PC-9 (cell line): ENCODE data around the gene PARVG. TPM values are rescaled to one million over a fixed set of nuclear protein-coding genes. Genes with fewer than 3 reads are reported as not detected.
A peak's percentile ranks its signal among the peaks of the same experiment; 100 is the strongest.

ENCODE experiments used
- BruUV-seq: library from RNA; stranded (reverse); fragments of 400-500 nt; replicated peaks from 2 replicates; lab custom pipeline; 2021; lab: Mats Ljungman, UMichigan
- CTCF ChIA-PET: fragments of 300-600 bp; sonication (Branson Sonifier 250); formaldehyde crosslinking; loops from one replicate; lab custom pipeline; 2022; ENCODE audit warnings: antibody characterized with exemption; lab: Charles Lee
- POLR2A ChIA-PET: fragments of 300-600 bp; sonication (Branson Sonifier 250); formaldehyde crosslinking; loops from one replicate; lab custom pipeline; 2022; ENCODE audit warnings: antibody characterized with exemption; ENCODE audit not compliant: unreplicated experiment; lab: Charles Lee
- DNase-seq, 2 experiments: peaks; one replicate each; pipeline versions ENCODE4 v3.0.0 to v3.0.0-alpha.2; 2015 to 2022; ENCODE audit warnings: mixed read lengths in 1 of 2
- H2AFZ ChIP-seq: fragments of 200-600 bp; sonication (generic); 2 replicates; pipeline ENCODE4 v1.8.1; 2017; ENCODE audit warnings: antibody characterized with exemption
- H3F3A ChIP-seq: fragments of 200-600 bp; sonication (generic); 2 replicates; pipeline ENCODE4 v1.8.1; 2017; ENCODE audit warnings: antibody characterized with exemption, mild to moderate bottlenecking, low read depth; ENCODE audit not compliant: insufficient read depth
- H3K27ac ChIP-seq: fragments of 200-600 bp; sonication (generic); 2 replicates; pipeline ENCODE4 v1.6.1; 2016; ENCODE audit warnings: mixed run types
- H3K27me3 ChIP-seq: fragments of 200-600 bp; sonication (generic); 2 replicates; pipeline ENCODE4 v1.6.1; 2016; ENCODE audit warnings: low read depth, mixed run types; ENCODE audit not compliant: insufficient read depth
- H3K36me3 ChIP-seq: fragments of 200-600 bp; sonication (generic); 2 replicates; pipeline ENCODE4 v1.6.1; 2016; ENCODE audit warnings: low read depth, mixed run types
- H3K4me1 ChIP-seq: fragments of 200-600 bp; sonication (generic); replicated peaks from 2 replicates; pipeline ENCODE4 v1.6.1; 2016; ENCODE audit warnings: mixed run types; ENCODE audit not compliant: insufficient read depth
- H3K4me2 ChIP-seq: fragments of 200-600 bp; sonication (generic); 2 replicates; pipeline ENCODE4 v1.6.1; 2017; ENCODE audit warnings: mixed run types
- H3K4me3 ChIP-seq: fragments of 200-600 bp; sonication (generic); 2 replicates; pipeline ENCODE4 v1.6.1; 2016; ENCODE audit warnings: mixed run types
- H3K79me2 ChIP-seq: fragments of 200-600 bp; sonication (generic); 2 replicates; pipeline ENCODE4 v1.6.1; 2017; ENCODE audit warnings: low read depth, mixed run types
- H3K9me2 ChIP-seq: fragments of 200-600 bp; sonication (generic); 2 replicates; pipeline ENCODE4 v1.8.1; 2017; ENCODE audit warnings: mild to moderate bottlenecking; ENCODE audit not compliant: insufficient read depth
- H3K9me3 ChIP-seq: fragments of 200-600 bp; sonication (generic); 2 replicates; pipeline ENCODE4 v1.8.1; 2016; ENCODE audit warnings: low read depth; ENCODE audit not compliant: insufficient read depth
- H4K20me1 ChIP-seq: fragments of 200-600 bp; sonication (generic); 2 replicates; pipeline ENCODE4 v1.8.1; 2017; ENCODE audit not compliant: insufficient read depth
- EZH2 ChIP-seq: fragments of 200-600 bp; sonication (generic); IDR thresholded peaks from 2 replicates; pipeline ENCODE4 v1.8.0; 2017; ENCODE audit warnings: antibody characterized with exemption, low read depth
- intact Hi-C: fragments of 100-400 bp; cut with micrococcal nuclease; formaldehyde crosslinking; loops from one replicate; pipeline ENCODE4 v1.10.0; 2022; ENCODE audit not compliant: unreplicated experiment
- total RNA-seq: library from RNA; stranded (reverse); gene quantifications from 2 replicates; pipeline ENCODE4 v1.2.3, GENCODE V29; 2021
- TF ChIP-seq, protein P1 (sequence below): fragments of 200-600 bp; sonication (generic); conservative IDR thresholded peaks from 2 replicates; pipeline ENCODE4 v1.6.1; 2017; ENCODE audit warnings: mixed run types, antibody characterized with exemption, mild to moderate bottlenecking, moderate library complexity

The PARVG gene
- total RNA-seq, 1 experiment from 2014 or later = not detected

DNA sequence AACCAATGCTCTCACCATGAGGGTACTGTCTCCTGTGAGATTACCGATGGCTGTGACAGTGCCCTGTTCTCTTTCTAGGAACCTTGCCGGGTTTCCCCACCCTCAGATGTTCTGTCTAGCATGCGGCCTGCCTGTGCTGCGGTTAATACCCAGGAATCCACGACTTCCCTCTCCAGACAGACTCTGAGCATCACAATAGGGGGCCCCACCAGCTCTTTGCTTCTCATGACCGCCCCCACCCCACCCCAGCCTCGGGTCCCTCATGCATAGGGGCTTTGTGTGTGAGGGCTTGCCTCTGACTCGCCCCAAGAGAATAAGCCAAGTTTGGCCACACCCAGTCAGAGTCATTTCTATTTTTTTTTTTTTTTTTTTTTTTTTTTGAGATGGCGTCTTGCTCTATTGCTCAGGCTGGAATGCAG is 10.3 kb downstream of the PARVG start:
- peaks cover 38% of the 10 kb centered on the region for H3K27me3 ChIP-seq
- no peak for TF ChIP-seq EZH2
- TF ChIP-seq, protein P1, sequence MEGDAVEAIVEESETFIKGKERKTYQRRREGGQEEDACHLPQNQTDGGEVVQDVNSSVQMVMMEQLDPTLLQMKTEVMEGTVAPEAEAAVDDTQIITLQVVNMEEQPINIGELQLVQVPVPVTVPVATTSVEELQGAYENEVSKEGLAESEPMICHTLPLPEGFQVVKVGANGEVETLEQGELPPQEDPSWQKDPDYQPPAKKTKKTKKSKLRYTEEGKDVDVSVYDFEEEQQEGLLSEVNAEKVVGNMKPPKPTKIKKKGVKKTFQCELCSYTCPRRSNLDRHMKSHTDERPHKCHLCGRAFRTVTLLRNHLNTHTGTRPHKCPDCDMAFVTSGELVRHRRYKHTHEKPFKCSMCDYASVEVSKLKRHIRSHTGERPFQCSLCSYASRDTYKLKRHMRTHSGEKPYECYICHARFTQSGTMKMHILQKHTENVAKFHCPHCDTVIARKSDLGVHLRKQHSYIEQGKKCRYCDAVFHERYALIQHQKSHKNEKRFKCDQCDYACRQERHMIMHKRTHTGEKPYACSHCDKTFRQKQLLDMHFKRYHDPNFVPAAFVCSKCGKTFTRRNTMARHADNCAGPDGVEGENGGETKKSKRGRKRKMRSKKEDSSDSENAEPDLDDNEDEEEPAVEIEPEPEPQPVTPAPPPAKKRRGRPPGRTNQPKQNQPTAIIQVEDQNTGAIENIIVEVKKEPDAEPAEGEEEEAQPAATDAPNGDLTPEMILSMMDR = no peak
- no peak overlapping the region for H3K4me2 ChIP-seq
- peaks cover 7% of the 10 kb centered on the region; the same call in 1 of the 2 replicates for H4K20me1 ChIP-seq
- DNase-seq = peak in 1 of 2 experiments; percentile 44
- no peak overlapping the region for H3K27ac ChIP-seq
- H3K79me2 ChIP-seq = no peaks in the 10 kb centered on the region
- peaks cover 26% of the 10 kb centered on the region for H3K4me1 ChIP-seq
- no peaks in the 10 kb centered on the region for H3K36me3 ChIP-seq
- intact Hi-C loops = loop anchor here (10.0 kb wide), 1 partner anchor 434 kb away; no protein-coding TSS in a partner anchor
- CTCF ChIA-PET = no interaction called here
- BruUV-seq = no TSS peak
- H2AFZ ChIP-seq = no peak overlapping the region
- peaks cover 28% of the 10 kb centered on the region; the same call in 1 of the 2 replicates for H3F3A ChIP-seq
- no peaks in the 10 kb centered on the region for H3K9me2 ChIP-seq
- H3K9me3 ChIP-seq = no peaks in the 10 kb centered on the region
- POLR2A ChIA-PET = no interaction called here
- no peak overlapping the region for H3K4me3 ChIP-seq

- no TSS peak for BruUV-seq
- CTCF ChIA-PET = no interaction called here
- peaks cover 26% of the 10 kb centered on the region for H3K4me1 ChIP-seq
- peaks cover 7% of the 10 kb centered on the region; the same call in 1 of the 2 replicates for H4K20me1 ChIP-seq
- peak; percentile 46 to 64 for DNase-seq
- H3K79me2 ChIP-seq = no peaks in the 10 kb centered on the region
- TF ChIP-seq, protein P1 = no peak
- no peak for TF ChIP-seq EZH2
- no peak overlapping the region for H3K4me3 ChIP-seq
- peak overlapping the region; percentile 59 for H3K4me2 ChIP-seq
- intact Hi-C loops = loop anchor here (10.0 kb wide), 1 partner anchor 433 kb away; no protein-coding TSS in a partner anchor
- no peaks in the 10 kb centered on the region for H3K9me3 ChIP-seq
- POLR2A ChIA-PET = no interaction called here
- no peaks in the 10 kb centered on the region for H3K36me3 ChIP-seq
- H3K27me3 ChIP-seq = peaks cover 48% of the 10 kb centered on the region
- H3K9me2 ChIP-seq = no peaks in the 10 kb centered on the region
- H2AFZ ChIP-seq = no peak overlapping the region
- no peak overlapping the region for H3K27ac ChIP-seq
- peaks cover 28% of the 10 kb centered on the region; the same call in 1 of the 2 replicates for H3F3A ChIP-seq
Observed at GRCh38 chr22:44192098-44192815, 11.5 kb downstream of the PARVG start.

- Histone ChIP-seq H4K20me1 (peaks cover 12% of the 10 kb centered on the region), H3K79me2 (no peaks in the 10 kb centered on the region), H3F3A (peaks cover 28% of the 10 kb centered on the region; the same call in 1 of the 2 replicates), H3K27ac (no peak overlapping the region), H2AFZ (no peak overlapping the region), H3K36me3 (no peaks in the 10 kb centered on the region), H3K9me3 (no peaks in the 10 kb centered on the region), H3K4me1 (peaks cover 26% of the 10 kb centered on the region), H3K4me3 (no peak overlapping the region), H3K4me2 (peak overlapping the region; percentile 59), H3K27me3 (peaks cover 49% of the 10 kb centered on the region), H3K9me2 (no peaks in the 10 kb centered on the region)
- TF ChIP-seq, protein P1 = no peak; the same call in 1 of the 2 replicates
- no peak for TF ChIP-seq EZH2
- ChIA-PET CTCF (no interaction called here), POLR2A (interaction anchor here (0.7 kb wide), 1 partner anchor 333 kb away, joined by 4 read pairs; no protein-coding TSS in a partner anchor)
- no TSS peak for BruUV-seq
- no peak for DNase-seq
- intact Hi-C loops = loop anchor here (10.0 kb wide), 1 partner anchor 432 kb away; no protein-coding TSS in a partner anchor
Observed at GRCh38 chr22:44192816-44193534, 12.2 kb downstream of the PARVG start.
